SU-DHL-6 (cell line): Measurements from ENCODE around the gene HOXA6.

Source experiments
- CTCF ChIP-seq: fragments of 200-600 bp; sonication (generic); IDR thresholded peaks from one replicate; pipeline ENCODE4 v1.5.1; 2017; ENCODE audit warnings: antibody characterized with exemption, mild to moderate bottlenecking, low read length, moderate library complexity; ENCODE audit not compliant: insufficient read depth, poor library complexity, severe bottlenecking
- EZH2phosphoT487 ChIP-seq: fragments of 200-600 bp; sonication (generic), shearing (Covaris generic); conservative IDR thresholded peaks from 2 replicates; pipeline ENCODE4 v1.6.1; 2018; ENCODE audit warnings: mild to moderate bottlenecking, antibody characterized with exemption, low read length, moderate library complexity, mixed read lengths

DNA sequence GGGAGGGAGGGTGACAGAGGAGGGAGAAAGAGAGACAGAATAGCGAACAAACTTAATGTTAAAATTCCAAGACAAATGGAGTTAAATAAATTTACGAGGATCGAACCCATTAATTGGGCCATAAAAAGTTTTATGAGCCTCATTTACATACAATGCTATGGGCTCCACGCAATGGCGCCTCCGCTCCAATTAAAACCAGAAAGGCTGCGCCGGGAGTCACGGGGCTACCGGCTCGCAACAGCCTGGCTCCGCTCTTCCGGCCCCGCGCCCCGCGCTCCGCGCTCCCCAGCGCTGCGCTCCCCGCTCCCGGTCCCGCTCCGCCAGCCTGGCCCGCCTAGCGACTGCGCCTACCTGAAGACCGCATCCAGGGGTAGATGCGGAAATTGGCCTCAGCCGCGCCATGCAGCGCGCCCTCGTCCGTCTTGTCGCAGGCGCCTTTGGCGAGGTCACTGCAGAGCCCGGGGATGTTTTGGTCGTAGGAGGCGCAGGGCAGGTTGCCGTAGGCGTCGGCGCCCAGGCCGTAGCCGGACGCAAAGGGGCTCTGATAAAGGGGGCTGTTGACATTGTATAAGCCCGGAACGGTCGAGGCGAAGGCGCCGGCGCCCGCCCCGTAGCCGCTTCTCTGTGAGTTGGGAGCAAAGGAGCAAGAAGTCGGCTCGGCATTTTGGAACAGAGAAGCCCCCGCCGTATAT lies 8.4 kb upstream of the HOXA6 start:
- TF ChIP-seq CTCF: no peak
- TF ChIP-seq EZH2phosphoT487: no peak
